HL-60/S4 treated with retinoic acid at 250 ng/mL for 4 days and 3 days (cell line): ENCODE measurements around the gene ZNF133.

Experiments
- in situ Hi-C: fragments of 300-500 bp; cut with MboI; formaldehyde crosslinking; loops from 2 replicates; pipeline ENCODE4 v1.7.0; 2022; ENCODE audit warnings: low sequenced_read_pairs

The ZNF133 gene

DNA sequence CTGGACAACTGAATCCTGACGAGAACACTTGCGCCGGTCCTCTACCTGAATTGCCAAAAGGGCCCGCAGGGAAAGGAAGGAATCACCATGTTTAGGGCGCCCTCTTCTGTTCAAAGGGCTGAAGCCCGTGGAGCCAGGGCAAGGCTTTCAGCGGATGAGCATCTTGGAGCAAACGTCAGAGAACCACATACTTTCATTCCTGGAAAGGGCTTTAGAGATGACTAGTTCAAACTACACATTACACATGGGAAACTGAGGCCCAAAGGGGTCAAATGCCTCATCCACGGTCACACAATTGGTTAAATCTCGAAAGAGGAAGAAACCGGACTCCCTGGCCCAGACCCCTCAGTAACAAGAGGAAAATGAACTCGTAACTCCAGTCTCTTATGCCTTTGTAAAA, 11.5 kb upstream of the ZNF133 start:
- in situ Hi-C loops, result no loop called here

DNA sequence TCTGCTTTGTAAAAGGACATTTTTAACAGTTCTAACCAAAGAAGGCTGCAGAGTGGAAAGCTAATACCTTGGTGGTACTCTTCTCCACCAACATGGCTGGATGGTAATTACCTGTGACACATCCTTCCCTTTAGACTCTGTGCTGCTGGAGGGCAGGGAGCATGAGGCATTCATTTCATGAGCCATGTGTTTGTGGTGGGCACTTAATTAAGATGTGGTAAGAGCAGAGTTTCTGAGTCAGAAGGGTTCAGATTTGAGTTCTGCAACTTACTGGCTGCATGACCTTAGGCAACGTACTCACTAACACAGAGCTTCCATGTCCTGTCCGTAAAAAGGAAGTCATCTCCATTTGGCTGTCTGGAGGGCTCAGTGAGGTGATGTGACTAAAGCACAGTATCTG, 9.1 kb upstream of the ZNF133 start:
- in situ Hi-C loops, result no loop called here

DNA sequence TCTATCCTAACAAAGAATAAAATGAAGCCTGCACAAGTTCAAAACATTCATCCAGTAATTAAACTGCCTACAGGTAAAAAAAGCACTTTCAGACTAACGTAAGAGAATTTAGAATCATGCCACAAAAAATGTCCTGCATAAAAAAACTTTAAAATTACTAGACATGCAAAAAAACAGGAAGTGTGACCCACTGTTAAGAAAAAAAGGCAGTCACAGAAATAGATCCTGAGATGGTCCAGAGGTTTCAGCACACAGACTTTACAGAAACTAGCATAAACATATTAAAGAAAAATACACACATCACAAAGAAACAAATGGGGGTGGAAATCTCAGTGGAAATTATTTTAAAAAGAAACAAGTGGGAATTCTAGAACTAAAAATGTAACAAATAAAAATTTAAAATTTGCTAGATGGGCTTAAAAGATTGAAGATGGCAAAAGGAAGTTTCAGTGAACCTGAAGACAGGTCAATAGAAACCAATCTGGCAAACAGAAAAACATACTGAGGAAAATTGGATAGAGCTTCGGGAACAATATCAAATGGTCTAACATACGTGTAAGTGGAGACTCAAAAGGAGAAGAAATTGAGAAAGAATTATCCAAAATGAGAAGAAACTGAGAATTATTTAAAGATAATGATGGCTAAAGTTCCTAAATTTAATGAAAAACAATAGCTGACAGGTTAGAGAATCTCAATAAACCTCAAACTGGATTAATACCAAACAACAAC, 3.4 kb upstream of the ZNF133 start:
- in situ Hi-C loops, result no loop called here

DNA sequence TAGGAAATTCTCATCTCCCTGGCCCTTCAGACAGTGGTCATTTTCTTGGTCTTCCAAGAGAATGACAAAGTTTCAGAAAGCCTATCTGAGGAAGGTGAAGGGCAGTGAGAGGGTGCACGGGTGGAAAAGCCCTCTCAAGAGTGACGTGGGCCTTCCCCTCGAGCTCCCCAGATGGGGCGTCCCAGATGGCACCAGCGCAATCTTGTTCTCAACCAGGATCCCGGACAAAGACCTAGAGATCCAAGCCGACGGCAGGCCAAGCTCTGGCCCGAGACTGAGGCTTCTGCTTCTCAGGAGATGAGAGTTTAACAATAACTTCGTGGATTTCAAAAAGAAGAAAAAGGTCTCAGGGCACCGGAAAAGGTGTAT, 797 bp upstream of the ZNF133 start:
- in situ Hi-C loops, result no loop called here

DNA sequence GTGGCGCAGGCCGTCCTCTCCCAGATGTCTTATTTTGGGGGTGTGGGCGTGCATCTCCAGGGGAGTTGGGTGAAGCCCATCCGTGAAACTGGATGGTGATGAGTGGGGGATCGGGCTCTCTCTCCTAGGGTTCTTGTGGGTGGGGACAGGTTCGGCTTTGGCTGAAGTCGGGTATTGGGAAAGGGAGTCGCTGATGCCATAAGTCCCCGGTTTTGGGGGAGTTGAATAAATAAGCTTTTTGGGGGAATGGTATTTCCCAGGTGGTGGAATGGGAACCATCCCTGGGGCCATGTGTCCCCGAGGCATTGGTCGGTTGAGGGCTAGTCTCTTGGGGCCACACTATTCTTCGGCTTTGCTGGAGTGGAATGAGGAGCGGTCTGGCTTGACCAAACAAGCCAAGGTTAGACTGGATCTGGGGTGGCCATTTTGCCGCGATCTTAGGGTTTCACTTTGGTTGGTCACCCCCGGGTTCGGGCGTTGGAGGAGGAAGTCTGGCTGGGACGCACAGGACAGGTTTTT, 481 bp downstream of the ZNF133 start:
- in situ Hi-C loops, result no loop called here

DNA sequence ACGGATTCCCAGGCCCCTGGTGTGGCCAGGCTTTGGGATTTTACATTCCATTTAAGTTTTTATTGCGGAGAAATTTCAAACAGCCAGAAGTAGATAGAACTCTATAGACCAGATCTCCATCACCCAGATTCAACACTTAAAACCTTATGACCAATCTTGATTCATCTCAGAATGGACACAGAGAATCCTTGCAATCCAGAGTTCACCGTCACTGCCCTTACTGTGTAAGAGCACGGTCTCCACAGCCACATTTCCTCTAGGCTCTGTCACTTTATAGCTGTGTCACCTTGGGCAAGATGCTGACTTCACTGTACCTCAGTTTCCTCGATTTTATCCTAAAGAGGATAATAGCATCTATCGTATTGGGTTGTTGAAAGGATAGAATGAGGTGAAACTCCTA, 979 bp downstream of the ZNF133 start:
- in situ Hi-C loops, result no loop called here

DNA sequence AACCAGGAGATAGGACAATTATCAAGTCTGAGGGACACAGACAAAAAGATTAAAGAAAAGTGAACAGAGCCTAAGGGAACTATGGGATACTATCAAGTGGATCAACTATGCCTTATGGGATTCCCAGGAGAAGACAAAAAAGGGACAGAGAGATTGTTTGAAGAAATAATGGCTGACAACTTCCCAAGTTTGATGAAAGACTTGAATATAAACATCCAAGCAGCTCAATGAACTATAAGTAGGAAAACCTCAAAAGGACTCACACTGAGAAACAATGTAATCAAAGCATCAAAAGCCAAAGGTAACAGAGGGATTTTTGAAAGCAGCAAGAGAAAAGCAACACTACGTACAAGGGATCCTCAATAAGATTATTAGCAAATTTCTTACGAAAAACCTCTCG, 11.0 kb downstream of the ZNF133 start:
- in situ Hi-C loops, result no loop called here

DNA sequence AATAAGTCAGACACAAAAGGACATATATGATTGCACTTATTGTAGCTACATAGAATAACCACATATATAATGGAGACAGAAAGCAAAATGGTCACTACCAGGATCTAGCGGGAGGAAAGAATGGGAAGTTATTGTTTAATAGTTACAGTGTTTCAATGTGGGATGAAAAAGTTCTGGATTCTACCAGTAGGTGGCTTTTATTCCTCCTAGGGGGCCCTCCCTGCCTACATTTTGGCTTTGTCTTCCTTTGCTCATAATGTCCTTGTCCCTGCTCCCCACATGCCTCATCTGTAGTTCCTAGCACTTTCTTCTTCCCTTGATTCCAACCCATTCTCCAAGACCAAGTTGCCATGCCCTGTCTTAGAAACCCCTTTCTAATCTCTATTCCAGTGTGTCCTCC, 16.3 kb downstream of the ZNF133 start:
- in situ Hi-C loops, result no loop called here

DNA sequence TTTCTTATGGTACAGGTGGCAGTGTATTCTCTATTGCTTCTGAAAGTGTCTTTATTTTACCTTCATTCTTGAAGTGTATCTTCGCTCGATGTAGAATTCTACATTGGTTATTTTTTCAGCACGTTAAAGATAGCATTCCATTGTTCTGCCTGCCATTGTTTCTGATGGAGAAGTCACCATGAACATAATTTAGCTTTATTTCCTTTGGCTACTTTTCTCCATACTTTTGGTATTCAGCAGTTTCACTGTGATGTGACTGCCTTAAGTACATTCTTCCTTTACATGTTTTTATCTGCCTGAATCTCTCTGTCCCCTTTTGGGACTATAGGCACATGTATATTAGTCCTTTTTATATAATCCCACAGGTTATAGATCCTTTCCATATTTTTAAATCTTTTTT, 19.0 kb downstream of the ZNF133 start:
- in situ Hi-C loops, result no loop called here

DNA sequence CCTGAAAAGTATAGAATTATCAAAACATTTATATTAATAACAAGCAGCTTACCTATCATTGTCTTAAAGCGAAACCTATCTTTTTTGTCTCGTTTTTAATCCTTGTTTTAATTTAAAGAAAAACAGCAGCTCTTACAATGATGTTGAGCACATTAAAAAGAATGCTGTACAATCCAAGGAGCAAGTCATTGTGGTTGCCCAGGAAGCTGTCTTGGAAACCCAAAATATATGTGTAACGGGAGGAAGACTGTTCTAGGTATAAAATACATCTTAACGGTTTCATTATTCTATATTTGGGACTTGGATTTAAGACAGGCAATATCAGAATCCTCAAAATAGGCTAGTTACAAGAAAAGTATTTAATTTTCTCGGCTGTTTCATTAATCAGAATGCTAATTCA, 21.7 kb downstream of the ZNF133 start:
- in situ Hi-C loops, result no loop called here

DNA sequence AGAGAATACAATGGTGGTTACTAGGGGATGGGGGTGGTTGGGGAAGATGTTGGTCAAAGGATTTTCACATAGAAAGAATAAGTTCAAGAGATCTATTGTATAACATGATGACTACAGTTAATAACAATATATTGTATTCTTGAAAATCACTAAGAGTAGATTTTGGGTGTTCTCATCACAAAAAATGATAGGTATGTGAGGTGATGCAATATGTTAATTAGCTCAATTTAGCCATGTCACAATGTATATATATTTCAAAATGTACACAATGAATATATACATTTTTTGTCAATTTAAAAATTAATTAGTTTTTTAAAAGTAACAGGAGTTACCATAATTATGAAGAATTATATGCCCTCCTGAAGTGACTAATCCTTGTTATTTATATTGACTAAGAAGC, 22.3 kb downstream of the ZNF133 start:
- in situ Hi-C loops, result no loop called here

DNA sequence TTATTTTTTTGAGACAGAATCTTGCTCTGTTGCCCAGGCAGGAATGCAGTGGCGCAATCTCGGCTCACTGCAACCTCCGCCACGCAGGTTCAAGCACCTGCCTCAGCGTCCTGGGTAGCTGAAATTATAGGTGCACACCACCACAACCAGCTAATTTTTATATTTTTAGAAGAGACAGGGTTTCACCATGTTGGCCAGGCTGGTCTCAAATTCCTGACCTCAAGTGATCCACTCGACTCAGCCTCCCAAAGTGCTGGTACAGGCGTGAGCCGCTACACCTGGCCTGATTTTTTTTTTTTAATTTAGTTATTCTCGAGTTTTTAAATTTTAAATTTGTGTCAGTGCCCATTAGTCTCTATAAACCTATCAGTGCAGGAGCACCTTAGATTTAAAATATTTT, 24.4 kb downstream of the ZNF133 start:
- in situ Hi-C loops, result no loop called here

DNA sequence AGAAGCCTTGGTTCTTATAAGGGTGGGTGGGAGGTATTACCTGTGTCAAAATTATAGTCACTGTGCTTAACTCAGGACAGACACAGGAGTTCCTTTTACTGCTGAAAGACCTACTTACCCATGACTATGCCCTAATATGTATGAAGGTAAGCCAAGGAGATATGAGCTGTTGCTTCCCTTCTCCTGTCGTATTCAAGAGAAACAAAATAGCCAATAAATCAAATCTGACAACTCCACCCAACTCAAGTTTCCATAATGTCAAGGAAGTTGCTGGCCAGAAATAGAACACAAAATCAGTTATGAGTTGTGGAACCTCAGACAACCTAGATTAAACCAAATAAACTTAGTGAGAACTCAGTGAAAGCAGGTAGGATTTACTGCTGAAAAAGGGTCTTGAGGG, 25.1 kb downstream of the ZNF133 start:
- in situ Hi-C loops, result no loop called here

DNA sequence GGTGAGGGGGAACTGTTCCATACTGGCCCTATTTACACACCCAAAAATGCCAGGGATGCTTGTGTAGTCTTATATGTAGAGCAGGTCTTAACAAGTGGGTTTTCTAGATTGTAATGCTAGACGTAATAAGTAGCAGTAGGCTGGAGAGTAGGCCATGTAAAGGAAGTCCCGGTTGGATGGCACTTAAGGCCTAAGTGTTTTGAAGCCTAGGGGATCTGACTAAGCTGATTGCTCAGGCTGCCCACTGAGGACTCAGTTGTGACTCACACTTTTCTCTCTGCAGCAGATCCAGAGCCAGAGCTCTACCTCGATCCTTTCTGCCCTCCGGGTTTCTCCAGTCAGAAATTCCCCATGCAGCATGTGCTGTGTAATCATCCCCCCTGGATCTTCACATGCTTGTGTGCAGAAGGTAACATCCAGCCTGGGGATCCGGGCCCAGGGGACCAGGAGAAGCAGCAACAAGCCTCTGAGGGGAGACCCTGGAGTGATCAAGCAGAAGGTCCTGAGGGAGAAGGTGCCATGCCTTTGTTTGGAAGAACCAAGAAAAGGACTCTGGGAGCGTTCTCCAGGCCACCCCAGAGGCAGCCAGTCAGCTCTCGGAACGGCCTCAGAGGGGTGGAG, 26.6 kb downstream of the ZNF133 start:
- in situ Hi-C loops, result no loop called here

DNA sequence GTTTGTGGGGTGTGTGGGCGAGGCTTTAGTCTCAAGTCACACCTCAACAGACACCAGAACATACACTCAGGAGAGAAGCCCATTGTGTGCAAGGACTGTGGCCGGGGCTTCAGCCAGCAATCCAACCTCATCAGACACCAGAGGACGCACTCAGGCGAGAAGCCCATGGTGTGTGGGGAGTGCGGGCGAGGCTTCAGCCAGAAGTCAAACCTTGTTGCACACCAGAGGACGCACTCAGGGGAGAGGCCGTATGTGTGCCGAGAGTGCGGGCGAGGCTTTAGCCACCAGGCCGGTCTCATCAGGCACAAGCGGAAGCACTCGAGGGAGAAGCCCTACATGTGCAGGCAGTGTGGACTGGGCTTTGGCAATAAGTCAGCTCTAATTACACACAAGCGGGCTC, 27.8 kb downstream of the ZNF133 start:
- in situ Hi-C loops, result no loop called here

DNA sequence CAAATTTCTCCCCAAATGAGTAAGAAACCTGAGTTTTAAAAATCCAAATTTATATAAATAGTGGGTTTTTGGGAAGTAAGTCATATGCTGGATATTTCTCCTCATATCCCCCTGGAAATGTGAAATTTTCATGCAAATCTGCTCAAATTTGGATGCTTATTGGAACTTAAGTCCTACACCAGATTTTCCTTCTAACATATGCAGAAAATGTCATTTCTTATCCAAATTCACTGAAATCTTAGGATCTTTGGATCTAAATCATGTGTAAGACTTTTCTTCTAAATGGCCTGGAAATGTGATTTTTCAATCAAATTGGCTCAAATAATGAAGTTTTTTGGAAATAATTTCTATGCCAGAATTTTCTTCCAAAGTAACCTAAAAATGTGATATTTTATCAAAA, 33.0 kb downstream of the ZNF133 start:
- in situ Hi-C loops, result no loop called here

DNA sequence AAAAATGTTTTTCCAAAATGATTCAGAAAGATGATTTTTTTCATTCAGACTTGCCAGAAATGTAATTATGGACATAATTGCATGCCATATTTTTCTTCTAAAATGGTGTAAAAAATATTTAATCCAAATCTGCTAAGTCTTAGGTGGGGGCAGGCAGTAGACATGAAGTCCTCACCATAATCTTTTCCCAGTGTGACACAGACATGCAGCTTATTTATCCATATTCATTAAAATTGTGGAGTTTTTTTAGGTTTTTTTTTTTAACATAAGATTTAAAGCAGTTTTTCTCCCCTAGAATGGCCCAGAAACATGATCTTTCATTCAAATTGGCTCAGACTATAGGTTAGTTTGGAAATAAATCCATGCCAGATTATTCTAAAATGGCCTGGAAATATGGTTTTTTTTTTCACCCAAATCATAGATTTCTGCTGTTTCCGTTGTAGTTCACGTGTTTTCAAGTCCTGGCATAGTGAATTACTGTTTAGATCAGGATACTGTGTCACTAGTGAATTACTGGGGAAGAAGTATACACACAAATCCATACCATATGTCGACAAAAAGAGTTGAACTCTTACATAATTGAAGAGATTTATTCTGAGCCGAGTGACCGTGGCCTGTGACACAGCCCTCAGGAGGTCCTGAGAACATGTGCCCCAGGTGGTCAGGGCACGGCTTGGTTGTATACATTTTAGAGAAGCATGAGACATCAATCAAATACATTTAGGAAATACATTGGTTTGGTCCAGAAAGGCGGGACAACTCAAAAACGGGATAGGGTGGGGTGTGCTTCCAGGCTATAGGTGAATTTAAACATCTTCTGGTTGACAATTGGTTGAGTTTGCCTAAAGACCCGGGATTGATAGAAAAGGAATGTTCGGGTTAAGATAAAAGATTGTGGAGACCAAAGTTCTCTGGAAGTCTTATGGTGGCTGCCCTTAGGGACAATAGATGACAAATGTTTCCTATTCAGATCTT, 33.9 kb downstream of the ZNF133 start:
- in situ Hi-C loops, result no loop called here

DNA sequence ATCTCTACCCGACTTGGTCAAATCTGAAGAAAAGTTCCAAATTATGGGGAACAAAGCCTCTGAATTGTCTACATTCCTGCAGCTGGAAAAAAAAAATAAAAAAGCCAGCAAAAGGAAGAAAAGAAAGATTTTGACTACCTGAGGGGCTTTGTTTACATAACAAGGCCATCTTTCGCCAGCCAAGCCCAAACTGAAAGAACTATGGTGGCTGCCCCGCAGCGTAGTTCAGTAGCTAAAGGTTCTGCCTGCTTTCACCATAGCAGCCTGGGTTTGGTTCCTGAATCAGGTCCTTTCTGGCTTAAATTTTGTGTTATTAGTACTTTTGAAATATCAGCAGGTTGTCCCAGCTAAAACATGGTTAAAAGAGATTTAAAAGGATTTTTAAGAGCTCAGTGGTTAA, 35.4 kb downstream of the ZNF133 start:
- in situ Hi-C loops, result no loop called here

DNA sequence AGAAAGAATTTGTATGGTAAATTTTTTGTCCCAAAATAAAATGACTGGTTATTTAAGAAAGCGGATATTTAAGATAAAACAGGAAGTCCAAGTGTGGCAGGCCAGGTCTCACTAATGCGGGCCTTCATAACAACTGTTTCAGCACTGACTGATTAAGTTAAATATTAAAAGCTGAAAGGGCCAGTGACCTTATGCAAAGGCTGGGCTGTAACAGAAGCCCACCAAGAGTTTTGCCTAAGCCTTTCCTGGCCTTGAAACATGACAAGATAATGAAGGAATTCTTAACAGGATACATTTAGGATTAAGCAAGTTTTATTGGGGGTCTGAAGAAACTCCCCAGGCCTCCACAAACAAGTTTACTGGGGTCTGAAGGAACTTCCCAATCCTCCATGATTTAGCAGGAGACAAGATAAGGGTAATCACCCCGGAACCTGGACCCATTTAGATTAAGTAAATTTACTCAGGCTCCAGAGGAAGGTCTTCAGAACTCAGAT, 36.3 kb downstream of the ZNF133 start:
- in situ Hi-C loops, result no loop called here

DNA sequence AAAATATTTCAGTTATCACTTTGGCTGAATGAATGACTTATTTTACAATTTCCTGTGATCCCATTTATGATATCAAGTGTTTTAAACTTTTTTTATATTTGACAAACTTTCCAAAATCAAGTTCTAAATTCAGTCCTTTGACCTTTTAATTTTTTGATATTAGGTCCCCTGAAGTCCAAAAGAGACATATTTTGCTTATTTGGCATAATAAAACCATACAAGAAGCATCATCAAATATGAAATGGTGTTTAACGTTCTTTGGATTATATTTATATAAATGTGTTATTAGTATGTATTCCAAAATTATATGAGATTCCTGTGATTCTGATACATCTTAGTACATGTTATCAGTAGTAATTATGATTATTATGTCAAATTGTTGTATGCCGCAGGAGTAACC, 38.7 kb downstream of the ZNF133 start:
- in situ Hi-C loops, result no loop called here

DNA sequence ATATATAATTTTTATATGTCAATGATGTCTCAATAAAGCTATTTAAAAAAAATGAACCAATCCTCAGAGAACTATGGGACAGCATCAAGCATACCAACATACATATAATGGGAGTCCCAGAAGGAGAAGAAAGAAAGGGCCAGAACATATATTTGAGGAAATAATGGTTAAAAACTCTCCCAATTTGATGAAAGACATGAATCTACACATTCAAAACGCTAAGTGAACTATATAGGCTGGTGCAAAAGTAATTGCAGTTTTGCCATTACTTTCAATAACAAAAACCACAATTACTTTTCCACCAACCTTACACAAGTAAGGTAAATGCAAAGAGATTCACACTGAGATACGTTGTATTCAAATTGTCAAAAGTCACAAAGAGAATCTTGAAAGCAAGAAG, 43.4 kb downstream of the ZNF133 start:
- in situ Hi-C loops, result no loop called here
